Tibial nerve (tissue), 3 donors: ENCODE results near the gene TLE4.
"Not testable (repeated sequence)": the region's sequence is repeated elsewhere in the genome, so short reads cannot be mapped to it uniquely, and the experiment has no call there.

Source experiments
- CTCF ChIP-seq, 5 experiments: fragments of 200-600 bp in 3 of 5; fragments of 450-650 bp in 2 of 5; sonication (generic) in 3 of 5; IDR thresholded peaks; one replicate each; pipeline ENCODE4 v1.5.1; 2016 to 2019; ENCODE audit warnings: antibody characterized with exemption in 5 of 5, mild to moderate bottlenecking in 3 of 5, moderate library complexity in 2 of 5
- POLR2A ChIP-seq, 2 donors: fragments of 450-650 bp; IDR thresholded peaks; one replicate each; pipeline ENCODE4 v1.6.1; 2017; ENCODE audit warnings: antibody characterized with exemption in 2 of 2, mild to moderate bottlenecking in 2 of 2, moderate library complexity in 2 of 2

GRCh38 chr9:79751895-79752466 lies 180.2 kb downstream of the TLE4 start:
- TF ChIP-seq POLR2A, CTCF (IDR thresholded peaks at IDR 0.05): not testable (repeated sequence)
